Endothelial cell of umbilical vein (primary cell): ENCODE measurements around the gene STK32C. TPM values are rescaled to one million over a fixed set of nuclear protein-coding genes. Genes with fewer than 3 reads are reported as not detected.

Experiments used
- BruUV-seq: library from RNA; stranded (reverse); fragments of 400-500 nt; replicated peaks from 2 replicates; lab custom pipeline; 2021; lab: Mats Ljungman, UMichigan
- CTCF ChIA-PET: fragments of 300-600, 350-600 bp; sonication (Branson Sonifier 250); formaldehyde crosslinking; loops from one replicate; lab custom pipeline; 2021; ENCODE audit warnings: antibody characterized with exemption, inconsistent platforms; lab: Charles Lee
- POLR2A ChIA-PET: fragments of 300-600, 350-600 bp; sonication (Branson Sonifier 250); formaldehyde crosslinking; loops from one replicate; lab custom pipeline; 2021; ENCODE audit warnings: antibody characterized with exemption, inconsistent platforms; lab: Charles Lee
- DNase-seq: peaks from one replicate; pipeline ENCODE4 v3.0.0-alpha.2; 2011; ENCODE audit warnings: low read depth, low spot score
- FAIRE-seq: peaks from 2 replicates; lab custom pipeline; 2011; peaks lifted over from hg19 to GRCh38; lab: Jason Lieb, UNC
- H2AFZ ChIP-seq: 2 replicates; pipeline ENCODE4 v1.6.0; 2012; ENCODE audit warnings: low read depth, low read length, control low read depth, inconsistent platforms
- H3K27ac ChIP-seq: 2 replicates; pipeline ENCODE4 v1.5.1; 2011; ENCODE audit warnings: low read depth, mild to moderate bottlenecking, control low read depth, low read length, moderate library complexity; ENCODE audit not compliant: insufficient read depth
- H3K27me3 ChIP-seq, 2 experiments: 2 replicates each; pipeline versions ENCODE4 v1.6.0 to v1.6.1; 2011; ENCODE audit warnings: low read length in 2 of 2, mixed read lengths in 1 of 2; ENCODE audit not compliant: control insufficient read depth in 2 of 2, insufficient read depth in 2 of 2
- H3K36me3 ChIP-seq, 2 experiments: 2 replicates in 1 of 2; 3 replicates in 1 of 2; pipeline ENCODE4 v1.5.1; 2011; ENCODE audit warnings: low read length in 2 of 2, mild to moderate bottlenecking in 1 of 2, moderate library complexity in 1 of 2; ENCODE audit not compliant: control insufficient read depth in 2 of 2, insufficient read depth in 2 of 2; ENCODE audit errors: extremely low read depth in 1 of 2
- H3K4me1 ChIP-seq: 3 replicates; pipeline ENCODE4 v1.5.1; 2011; ENCODE audit warnings: mild to moderate bottlenecking, low read length; ENCODE audit not compliant: control insufficient read depth, insufficient read depth; ENCODE audit errors: extremely low read depth
- H3K4me2 ChIP-seq: 2 replicates; pipeline ENCODE4 v1.6.1; 2011; ENCODE audit warnings: low read length, control low read depth, mixed read lengths; ENCODE audit not compliant: insufficient read depth
- H3K4me3 ChIP-seq, 3 experiments: fragments of 200-600 bp in 1 of 3; sonication (generic), shearing (Covaris generic) in 1 of 3; replicated peaks in 1 of 3; 2 replicates each; pipeline ENCODE4 v1.5.1; 2011 to 2016; ENCODE audit warnings: control low read depth in 3 of 3, low read length in 3 of 3, mild to moderate bottlenecking in 2 of 3, inconsistent platforms in 1 of 3, low read depth in 1 of 3, moderate library complexity in 1 of 3; ENCODE audit not compliant: insufficient read depth in 1 of 3
- H3K79me2 ChIP-seq: 2 replicates; pipeline ENCODE4 v1.6.0; 2012; ENCODE audit warnings: low read length, inconsistent platforms; ENCODE audit not compliant: control insufficient read depth, insufficient read depth
- H3K9ac ChIP-seq: replicated peaks from 2 replicates; pipeline ENCODE3; 2011; ENCODE audit warnings: low read length, control low read depth; ENCODE audit not compliant: insufficient read depth; ENCODE audit errors: extremely low read depth
- H3K9me1 ChIP-seq: replicated peaks from 3 replicates; pipeline ENCODE4 v1.6.0; 2011; ENCODE audit warnings: mild to moderate bottlenecking, low read length; ENCODE audit not compliant: control insufficient read depth, insufficient read depth; ENCODE audit errors: extremely low read depth
- H3K9me3 ChIP-seq: replicated peaks from 2 replicates; pipeline ENCODE4 v1.5.1; 2012; ENCODE audit warnings: low read length, inconsistent platforms; ENCODE audit not compliant: control insufficient read depth, insufficient read depth
- H4K20me1 ChIP-seq: replicated peaks from 2 replicates; pipeline ENCODE3; 2011; ENCODE audit warnings: mild to moderate bottlenecking, low read length; ENCODE audit not compliant: control insufficient read depth, insufficient read depth; ENCODE audit errors: extremely low read depth
- EZH2 ChIP-seq: IDR thresholded peaks from 2 replicates; pipeline ENCODE4 v1.6.1; 2012; ENCODE audit warnings: borderline replicate concordance, low read depth, mild to moderate bottlenecking, moderate library complexity, low read length, inconsistent platforms; ENCODE audit not compliant: severe bottlenecking
- FOS ChIP-seq: IDR thresholded peaks from 2 replicates; pipeline ENCODE4 v1.6.1; 2011; ENCODE audit warnings: mild to moderate bottlenecking, low read length, moderate library complexity, borderline replicate concordance; ENCODE audit not compliant: insufficient read depth
- GATA2 ChIP-seq: IDR thresholded peaks from 2 replicates; pipeline ENCODE4 v1.7.0; 2011; ENCODE audit warnings: low read depth, mild to moderate bottlenecking, moderate library complexity, mixed read lengths, low read length; ENCODE audit not compliant: insufficient read length, insufficient read depth
- JUN ChIP-seq: IDR thresholded peaks from 2 replicates; pipeline ENCODE4 v1.6.1; 2011; ENCODE audit warnings: borderline replicate concordance, low read depth; ENCODE audit not compliant: insufficient read length, insufficient read depth
- MYC ChIP-seq: IDR thresholded peaks from one replicate; pipeline ENCODE4 v1.6.1; 2011; ENCODE audit warnings: mild to moderate bottlenecking, low read depth, low read length
- POLR2A ChIP-seq: IDR thresholded peaks from 2 replicates; pipeline ENCODE4 v1.6.1; 2012; ENCODE audit warnings: low read depth, mild to moderate bottlenecking, control low read depth, low read length
- POLR2AphosphoS5 ChIP-seq: IDR thresholded peaks from 2 replicates; pipeline ENCODE4 v1.6.1; 2012; ENCODE audit warnings: low read depth, mild to moderate bottlenecking, control low read depth, low read length, moderate library complexity; ENCODE audit not compliant: insufficient read depth
- dilution Hi-C: fragments of 300-500 bp; cut with MboI; formaldehyde crosslinking; loops from one replicate; pipeline ENCODE4 v1.15.0; 2019; ENCODE audit warnings: low sequenced_read_pairs; ENCODE audit not compliant: extremely low pct_ligation_motif_present
- intact Hi-C: fragments of 100-400 bp; cut with micrococcal nuclease; formaldehyde crosslinking; loops from one replicate; pipeline ENCODE4 v1.10.0; 2022
- polyA plus RNA-seq, 4 experiments: library from polyadenylated mRNA; depleted of rRNA in 3 of 4; stranded (reverse) in 3 of 4; unstranded in 1 of 4; fragments of >200 nt; gene quantifications; 2 replicates each; pipeline versions ENCODE4 v1.2.1 to v1.2.3, GENCODE V29; 2011 to 2012; ENCODE audit warnings: missing spikeins in 1 of 4
- total RNA-seq: library from RNA; stranded (reverse); gene quantifications from 2 replicates; pipeline ENCODE4 v1.2.3, GENCODE V29; 2021
- TF ChIP-seq, protein P1 (sequence below): IDR thresholded peaks from 2 replicates; pipeline ENCODE4 v1.6.1; 2011; ENCODE audit not compliant: insufficient read depth, insufficient read length
- TF ChIP-seq, protein P2 (sequence below), 2 donors: IDR thresholded peaks; 1 replicate in 1 of 2; 2 replicates in 1 of 2; pipeline ENCODE4 v1.5.1; 2011; ENCODE audit warnings: low read length in 2 of 2, mild to moderate bottlenecking in 2 of 2, moderate library complexity in 2 of 2, control low read depth in 1 of 2, inconsistent platforms in 1 of 2, low read depth in 1 of 2; ENCODE audit not compliant: insufficient read depth in 1 of 2; ENCODE audit errors: extremely low read depth in 1 of 2

Gene STK32C
- total and polyA plus RNA-seq, 2 donors (not counting 3 experiments of a cell fraction or from before 2014, with no cell fraction given) = 5.4 to 14.1 TPM

DNA sequence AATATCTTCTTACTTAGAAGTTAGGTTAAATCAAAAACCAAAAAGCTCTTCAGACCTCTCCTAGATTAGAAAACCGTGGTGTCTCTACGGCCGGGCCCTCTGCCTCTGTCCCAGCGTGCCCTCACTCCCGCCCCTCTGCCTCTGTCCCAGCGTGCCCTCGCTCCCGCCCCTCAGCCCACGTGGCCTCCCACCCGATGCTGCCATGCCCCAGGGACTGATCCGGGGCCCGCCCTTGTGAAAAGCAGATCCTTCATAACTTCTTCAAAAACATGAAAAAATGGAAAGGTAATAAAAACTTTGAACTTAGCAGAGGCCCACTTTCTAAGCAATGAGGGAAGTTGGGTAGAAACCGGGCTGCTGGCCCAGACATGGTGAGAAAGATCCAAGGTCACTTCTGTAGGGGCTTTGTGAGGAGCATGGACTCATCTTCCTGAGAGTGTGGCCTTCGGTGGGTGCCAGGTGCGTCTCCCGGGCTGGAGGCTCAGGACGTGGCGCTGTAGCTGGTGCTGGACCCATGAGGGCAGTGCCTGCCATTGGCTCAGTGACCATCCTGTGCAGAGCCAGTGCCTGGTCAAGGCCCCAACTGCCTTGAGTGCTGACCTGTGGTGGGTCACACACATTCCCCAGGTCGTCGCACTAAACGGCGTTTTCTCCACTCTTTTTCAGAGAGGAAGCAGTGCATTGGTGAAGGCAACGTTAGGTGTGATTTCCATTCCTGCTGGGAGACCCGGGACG lies 125.9 kb downstream of the STK32C start:
- Histone ChIP-seq H3K9me3 (no peaks in the 10 kb centered on the region), H3K4me2 (no peak overlapping the region), H3K36me3 (no peaks in the 10 kb centered on the region), H3K79me2 (no peaks in the 10 kb centered on the region), H3K9me1 (no peaks in the 10 kb centered on the region), H3K4me1 (no peaks in the 10 kb centered on the region), H3K4me3 (no peak overlapping the region), H3K27me3 (peaks cover 12 to 17% of the 10 kb centered on the region in 2 experiments), H4K20me1 (no peaks in the 10 kb centered on the region), H3K27ac (no peak overlapping the region), H3K9ac (no peak overlapping the region), H2AFZ (no peak overlapping the region)
- dilution Hi-C loops (no loop called here), intact Hi-C loops (no loop called here)
- DNase-seq = no peak
- FAIRE-seq = no peak
- ChIA-PET POLR2A (no interaction called here), CTCF (no interaction called here)
- BruUV-seq = no TSS peak
- TF ChIP-seq, protein P1, sequence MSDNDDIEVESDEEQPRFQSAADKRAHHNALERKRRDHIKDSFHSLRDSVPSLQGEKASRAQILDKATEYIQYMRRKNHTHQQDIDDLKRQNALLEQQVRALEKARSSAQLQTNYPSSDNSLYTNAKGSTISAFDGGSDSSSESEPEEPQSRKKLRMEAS = no peak
- TF ChIP-seq JUN = no peak
- no peak for TF ChIP-seq MYC
- TF ChIP-seq GATA2 = no peak
- TF ChIP-seq EZH2 = no peak
- no peak for TF ChIP-seq POLR2A

DNA sequence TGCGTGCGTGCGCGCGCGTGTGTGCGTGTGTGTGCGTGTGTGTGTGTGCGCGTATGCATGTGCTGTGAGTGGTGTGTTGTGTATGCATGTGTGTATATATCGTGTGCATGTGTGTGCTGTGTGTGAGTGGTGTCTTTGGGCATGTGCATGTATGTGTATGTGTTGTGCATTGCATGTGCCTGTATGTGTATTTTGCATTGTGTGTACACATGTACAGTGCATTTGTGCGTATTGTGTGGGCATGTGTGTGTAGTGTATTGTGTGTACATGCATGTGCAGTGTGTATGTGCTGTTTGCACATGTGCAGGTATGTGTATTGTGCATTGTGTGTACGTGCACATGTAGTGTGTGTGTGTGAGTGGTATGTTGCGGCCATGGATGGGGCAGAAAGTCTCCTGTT lies 127.0 kb downstream of the STK32C start:
- intact Hi-C loops (no loop called here), dilution Hi-C loops (no loop called here)
- H3K4me2 ChIP-seq = no peak overlapping the region
- H3K4me3 ChIP-seq = no peak overlapping the region
- no peaks in the 10 kb centered on the region for H3K9me3 ChIP-seq
- H3K9me1 ChIP-seq = no peaks in the 10 kb centered on the region
- DNase-seq = no peak
- H3K27me3 ChIP-seq = peaks cover 15% of the 10 kb centered on the region in 2 experiments
- no peaks in the 10 kb centered on the region for H3K36me3 ChIP-seq
- no peaks in the 10 kb centered on the region for H3K4me1 ChIP-seq
- ChIA-PET CTCF (no interaction called here), POLR2A (no interaction called here)
- no TSS peak for BruUV-seq
- TF ChIP-seq, protein P2, sequence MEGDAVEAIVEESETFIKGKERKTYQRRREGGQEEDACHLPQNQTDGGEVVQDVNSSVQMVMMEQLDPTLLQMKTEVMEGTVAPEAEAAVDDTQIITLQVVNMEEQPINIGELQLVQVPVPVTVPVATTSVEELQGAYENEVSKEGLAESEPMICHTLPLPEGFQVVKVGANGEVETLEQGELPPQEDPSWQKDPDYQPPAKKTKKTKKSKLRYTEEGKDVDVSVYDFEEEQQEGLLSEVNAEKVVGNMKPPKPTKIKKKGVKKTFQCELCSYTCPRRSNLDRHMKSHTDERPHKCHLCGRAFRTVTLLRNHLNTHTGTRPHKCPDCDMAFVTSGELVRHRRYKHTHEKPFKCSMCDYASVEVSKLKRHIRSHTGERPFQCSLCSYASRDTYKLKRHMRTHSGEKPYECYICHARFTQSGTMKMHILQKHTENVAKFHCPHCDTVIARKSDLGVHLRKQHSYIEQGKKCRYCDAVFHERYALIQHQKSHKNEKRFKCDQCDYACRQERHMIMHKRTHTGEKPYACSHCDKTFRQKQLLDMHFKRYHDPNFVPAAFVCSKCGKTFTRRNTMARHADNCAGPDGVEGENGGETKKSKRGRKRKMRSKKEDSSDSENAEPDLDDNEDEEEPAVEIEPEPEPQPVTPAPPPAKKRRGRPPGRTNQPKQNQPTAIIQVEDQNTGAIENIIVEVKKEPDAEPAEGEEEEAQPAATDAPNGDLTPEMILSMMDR (IDR thresholded peaks at IDR 0.05; ENCODE audit: extremely low read depth in 1 of 2, insufficient read depth in 1 of 2, low read depth in 1 of 2, low read length in 2 of 2) = no peak
- TF ChIP-seq POLR2A (no peak), FOS (no peak), EZH2 (no peak), GATA2 (no peak), JUN (no peak), MYC (no peak), POLR2AphosphoS5 (no peak)
- TF ChIP-seq, protein P1 = no peak
- no peaks in the 10 kb centered on the region for H3K79me2 ChIP-seq
- no peak overlapping the region for H3K9ac ChIP-seq
- no peak overlapping the region for H2AFZ ChIP-seq
- no peak overlapping the region for H3K27ac ChIP-seq
- FAIRE-seq = no peak
- H4K20me1 ChIP-seq = no peaks in the 10 kb centered on the region
